Ovary (tissue), 9 donors: ENCODE measurements around the gene LIN37. TPM values are rescaled to one million over a fixed set of nuclear protein-coding genes. Genes with fewer than 3 reads are reported as not detected.
"Not testable (repeated sequence)": the region's sequence is repeated elsewhere in the genome, so short reads cannot be mapped to it uniquely, and the experiment has no call there.

Experiments used
- DNase-seq, 5 donors: peaks; one replicate each; pipeline ENCODE4 v3.0.0-alpha.2; 2019 to 2020
- H3K27ac ChIP-seq, 2 donors: fragments of 200-600 bp; one replicate each; pipeline versions ENCODE4 v1.5.1 to v1.8.0; 2019 to 2022
- H3K27me3 ChIP-seq: fragments of 200-600 bp; one replicate; pipeline ENCODE4 v1.8.0; 2022
- H3K36me3 ChIP-seq: fragments of 200-600 bp; sonication (generic); one replicate; pipeline ENCODE4 v1.5.1; 2019
- H3K4me1 ChIP-seq: one replicate; pipeline ENCODE4 v1.8.1; 2013; ENCODE audit warnings: mild to moderate bottlenecking, moderate library complexity; ENCODE audit not compliant: insufficient read depth
- H3K4me3 ChIP-seq: fragments of 200-600 bp; sonication (generic); one replicate; pipeline ENCODE4 v1.5.1; 2017
- H3K9me3 ChIP-seq, 2 donors: fragments of 200-600 bp in 1 of 2; sonication (generic) in 1 of 2; one replicate each; pipeline versions ENCODE4 v1.5.1 to v1.8.1; 2013 to 2019; ENCODE audit warnings: mild to moderate bottlenecking in 1 of 2, moderate library complexity in 1 of 2
- CTCF ChIP-seq, 3 donors: fragments of 450-650 bp in 2 of 3; fragments of 200-600 bp in 1 of 3; IDR thresholded peaks; one replicate each; pipeline versions ENCODE4 v1.5.1 to v1.8.0; 2016 to 2022; ENCODE audit warnings: antibody characterized with exemption in 3 of 3, mild to moderate bottlenecking in 1 of 3
- EP300 ChIP-seq: sonication (generic); formaldehyde crosslinking; IDR thresholded peaks from one replicate; pipeline ENCODE4 v1.6.1; 2017; ENCODE audit warnings: antibody characterized with exemption
- POLR2A ChIP-seq: fragments of 450-650 bp; IDR thresholded peaks from one replicate; pipeline ENCODE4 v1.6.1; 2017; ENCODE audit warnings: antibody characterized with exemption, mild to moderate bottlenecking, moderate library complexity
- WGBS, 3 donors: extraction: QIAGEN DNeasy Blood & Tissue Kit in 1 of 3; methylation state at CpG; one replicate each; pipeline versions ENCODE4 v1.1.5 to v1.1.7; 2013 to 2017; 5-methylcytosine and 5-hydroxymethylcytosine counted together
- intact Hi-C, 4 donors: fragments of 100-400 bp; cut with DNase I; formaldehyde crosslinking; loops; one replicate each; pipeline versions ENCODE4 v1.11.0 to v1.15.1; 2022 to 2023
- polyA plus RNA-seq, 2 donors: library from polyadenylated mRNA; stranded (reverse); fragments of 200-250 nt in 1 of 2; fragments of 350-450 nt in 1 of 2; fragmentation: Illumina TruSeq in 1 of 2; extraction: RNeasy Lipid Tissue Mini Kit (QIAGEN cat#74804) in 1 of 2; gene quantifications; one replicate each; pipeline ENCODE4 v1.2.3, GENCODE V29; 2013 to 2014
- total RNA-seq, 7 donors: library from RNA; depleted of rRNA in 2 of 7; stranded (reverse); fragments of >200 nt in 2 of 7; fragmentation: NEBNext Ultra II Directional in 3 of 7; extraction: Animal tissue kit (Norgen Biotek cat#: 25700) in 3 of 7; gene quantifications; one replicate each; pipeline versions ENCODE4 v1.1.0 to v1.2.4, GENCODE V29; 2016 to 2023
- donor health status: DM: no; HTN: no; CAD: no; lungs with moderate emphysema.
- donor health status: DM: no; HTN: no; CAD: no.
- donor health status: Bipolar disorder and iron deficiency.
- donor health status: DM: yes; HTN: yes; CAD: no.
- donor health status: DM: no; HTN: no; CAD: no.
- donor health status: DM: yes; HTN: yes; CAD: no.

LIN37 gene
- total and polyA plus RNA-seq, 9 donors, result 9.8 to 25.6 (median 19.1) TPM

- no peak overlapping the region for H3K4me3 ChIP-seq
- H3K27me3 ChIP-seq, result no peaks in the 10 kb centered on the region
- WGBS, 3 donors, result 73 to 83% (median 77%) methylated on average over 7 of the region's 7 CpGs
- no peak for DNase-seq
- H3K9me3 ChIP-seq, result no peaks in the 10 kb centered on the region
- no peaks in the 10 kb centered on the region for H3K4me1 ChIP-seq
- TF ChIP-seq POLR2A (no peak), CTCF (IDR thresholded peaks at IDR 0.05) (no peak), EP300 (no peak)
- intact Hi-C loops, result no loop called here
- no peaks in the 10 kb centered on the region for H3K36me3 ChIP-seq
- H3K27ac ChIP-seq, result no peak overlapping the region
Observed at GRCh38 chr19:35793381-35794165, 45.2 kb downstream of the LIN37 start.

DNA sequence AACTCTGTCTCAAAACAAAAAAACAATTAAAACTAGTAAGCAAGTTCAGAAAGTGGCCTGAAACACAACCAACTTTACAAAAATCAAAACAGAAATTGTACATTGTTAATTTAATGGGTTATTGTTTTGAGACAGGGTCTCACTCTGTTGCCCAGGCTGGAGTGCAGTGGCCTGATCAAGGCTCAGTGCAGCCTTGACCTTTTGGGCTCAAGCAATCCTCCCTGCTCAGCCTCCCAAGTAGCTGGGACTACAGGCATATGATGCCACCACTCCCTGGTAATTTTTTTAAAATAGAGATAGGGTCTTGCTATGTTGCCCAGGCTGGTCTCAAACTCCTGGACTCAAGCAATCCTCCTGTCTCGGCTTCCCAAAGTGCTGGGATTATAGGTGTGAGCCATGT, 47.2 kb downstream of the LIN37 start:
- H3K4me1 ChIP-seq, H3K9me3 ChIP-seq, H3K36me3 ChIP-seq, H3K27ac ChIP-seq, intact Hi-C loops, H3K4me3 ChIP-seq, H3K27me3 ChIP-seq, DNase-seq: not testable (repeated sequence)
- WGBS, 3 donors, result 80 to 92% (median 88%) methylated on average over 1 of the region's 1 CpG

DNA sequence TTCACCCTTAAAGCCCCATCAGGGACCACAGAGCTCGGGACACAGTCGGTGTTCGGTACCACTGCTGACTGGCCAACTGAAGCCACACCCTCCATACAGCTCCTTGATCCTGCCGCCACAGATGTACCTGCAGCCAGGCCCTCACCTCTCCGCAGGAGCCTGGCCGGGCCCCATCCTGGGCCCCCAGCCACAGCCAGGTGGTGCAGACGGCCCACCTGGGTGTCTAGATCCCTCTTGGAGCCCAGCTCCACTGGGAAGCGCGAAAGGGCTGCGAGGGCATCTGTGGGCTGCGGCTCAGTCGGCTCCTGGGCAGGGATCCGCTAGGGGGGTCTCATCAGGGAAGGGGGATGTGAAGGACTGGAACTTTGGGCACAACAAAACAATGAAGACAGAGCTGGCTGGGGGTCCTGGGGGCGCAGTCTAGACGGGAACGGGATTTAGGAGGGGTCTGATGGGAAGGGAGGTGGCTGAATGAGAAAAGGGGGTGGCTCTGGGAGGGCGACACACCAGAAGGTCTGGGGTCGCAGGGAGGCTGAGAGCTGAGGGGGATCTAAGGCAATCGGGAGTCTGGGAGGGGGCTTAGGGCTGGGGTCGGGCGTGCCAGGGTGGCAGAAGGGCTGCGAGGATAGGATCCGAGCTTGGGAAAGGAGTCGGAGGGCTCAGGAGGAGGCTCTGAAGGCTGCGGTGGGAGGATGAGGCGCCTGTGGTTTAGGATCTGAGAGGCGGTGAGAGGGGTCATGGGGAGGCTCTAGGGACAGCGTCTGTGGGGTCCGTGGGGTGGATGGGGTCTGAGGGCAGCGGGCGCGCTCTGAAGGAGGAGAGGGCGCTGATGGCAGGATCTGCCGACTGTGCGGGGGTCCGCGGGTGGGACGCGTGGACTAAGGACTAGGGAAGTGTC, 48.5 kb downstream of the LIN37 start:
- no peaks in the 10 kb centered on the region for H3K4me1 ChIP-seq
- H3K36me3 ChIP-seq, result no peaks in the 10 kb centered on the region
- DNase-seq, result no peak
- no peak overlapping the region for H3K4me3 ChIP-seq
- no peaks in the 10 kb centered on the region for H3K9me3 ChIP-seq
- WGBS, 3 donors, result 9 to 16% (median 14%) methylated on average over 39 of the region's 39 CpGs
- H3K27me3 ChIP-seq, result no peaks in the 10 kb centered on the region
- H3K27ac ChIP-seq, result no peak overlapping the region
- TF ChIP-seq POLR2A, result no peak
- TF ChIP-seq EP300, result no peak
- TF ChIP-seq CTCF (IDR thresholded peaks at IDR 0.05), result no peak
- intact Hi-C loops, result no loop called here

DNA sequence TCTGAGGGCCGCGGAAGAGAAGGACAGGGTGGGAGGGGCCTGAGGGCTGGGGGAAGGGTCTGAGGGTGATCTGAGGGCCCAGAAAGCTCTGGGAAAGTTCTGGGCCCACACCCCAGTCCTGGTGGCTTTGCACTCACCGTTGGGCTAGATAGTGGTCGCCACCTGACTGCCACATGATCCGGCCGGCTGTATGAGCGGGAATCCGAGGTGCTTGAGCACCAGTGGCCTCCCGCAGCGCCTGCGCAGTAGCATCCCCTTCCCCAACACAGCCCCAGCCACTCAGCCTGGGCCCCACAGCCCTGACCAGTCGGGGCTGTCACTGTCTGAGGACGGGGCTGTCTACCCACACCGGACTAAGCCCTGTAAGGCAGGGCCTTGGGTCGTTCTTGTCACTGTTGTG, 49.3 kb downstream of the LIN37 start:
- TF ChIP-seq POLR2A, result no peak
- TF ChIP-seq EP300, result no peak
- H3K27me3 ChIP-seq, result no peaks in the 10 kb centered on the region
- no peaks in the 10 kb centered on the region for H3K4me1 ChIP-seq
- H3K36me3 ChIP-seq, result no peaks in the 10 kb centered on the region
- intact Hi-C loops, result no loop called here
- WGBS, 3 donors, result 4 to 9% (median 6%) methylated on average over 15 of the region's 15 CpGs
- no peak for DNase-seq
- peaks cover 0 to 4% of the 10 kb centered on the region in 2 donors for H3K9me3 ChIP-seq
- no peak overlapping the region for H3K4me3 ChIP-seq
- no peak overlapping the region for H3K27ac ChIP-seq

DNA sequence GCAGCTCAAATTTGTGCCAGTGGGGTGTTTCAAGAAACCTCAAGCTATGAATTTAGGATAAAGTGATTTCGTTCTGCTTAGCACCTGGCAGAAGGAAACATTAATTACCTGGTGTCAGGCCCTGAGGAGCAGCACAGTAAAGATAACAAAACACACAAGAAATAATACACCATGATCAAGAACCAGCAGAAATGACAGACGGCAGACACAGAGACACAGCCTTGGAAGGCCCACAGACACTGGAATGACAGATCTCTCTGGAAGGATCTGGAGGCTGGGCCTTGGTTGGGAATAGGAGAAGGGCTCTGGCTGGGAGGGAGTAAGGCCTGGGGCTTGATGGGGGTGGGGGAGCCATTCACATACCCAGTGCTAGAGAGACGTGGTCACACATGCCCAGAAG, 53.5 kb downstream of the LIN37 start:
- intact Hi-C loops, result no loop called here
- peaks cover 0 to 4% of the 10 kb centered on the region in 2 donors for H3K9me3 ChIP-seq
- no peaks in the 10 kb centered on the region for H3K36me3 ChIP-seq
- TF ChIP-seq POLR2A, result no peak
- no peak for TF ChIP-seq CTCF (IDR thresholded peaks at IDR 0.05)
- no peak for TF ChIP-seq EP300
- 49 to 62% (median 52%) methylated on average over 3 of the region's 3 CpGs for WGBS, 3 donors
- H3K4me3 ChIP-seq, result no peak overlapping the region
- no peaks in the 10 kb centered on the region for H3K4me1 ChIP-seq
- H3K27ac ChIP-seq, result no peak overlapping the region
- H3K27me3 ChIP-seq, result no peaks in the 10 kb centered on the region
- DNase-seq, result no peak

Other genes starting within 250 kb of the LIN37 start
- 100 to 1,000 TPM in 3 of 7 donors, 10 to 100 TPM in 4; 82.1 to 177 (median 98.4) TPM for gene DMKN, start 234.9 kb upstream of the LIN37 start, total RNA-seq
- gene DMKN, start 234.9 kb upstream of the LIN37 start, polyA plus RNA-seq, result 10 to 100 TPM; 58.3 to 59.0 TPM
- gene SBSN, start 220.3 kb upstream of the LIN37 start, total RNA-seq, result not detected
- gene SBSN, start 220.3 kb upstream of the LIN37 start, polyA plus RNA-seq, result not detected
- not detected for gene GAPDHS, start 215.1 kb upstream of the LIN37 start, total RNA-seq
- not detected for gene GAPDHS, start 215.1 kb upstream of the LIN37 start, polyA plus RNA-seq
- gene TMEM147, start 202.9 kb upstream of the LIN37 start, total RNA-seq, result 10 to 100 TPM; 61.4 to 87.7 (median 66.8) TPM
- 100 to 1,000 TPM in 1 of 2 donors, 10 to 100 TPM in 1; 80.9 to 105 TPM for gene TMEM147, start 202.9 kb upstream of the LIN37 start, polyA plus RNA-seq
- gene ATP4A, start 184.9 kb upstream of the LIN37 start, total RNA-seq, result not detected
- under 1 TPM in 1 of 2 donors, not detected in 1; 0.02 TPM for gene ATP4A, start 184.9 kb upstream of the LIN37 start, polyA plus RNA-seq
- gene PMIS2, start 162.4 kb upstream of the LIN37 start, total RNA-seq, result not detected
- gene PMIS2, start 162.4 kb upstream of the LIN37 start, polyA plus RNA-seq, result not detected
- 10 to 100 TPM; 10.6 to 24.5 (median 19.5) TPM for gene HAUS5, start 135.8 kb upstream of the LIN37 start, total RNA-seq
- 10 to 100 TPM in 1 of 2 donors, 1 to 10 TPM in 1; 8.8 to 14.8 TPM for gene HAUS5, start 135.8 kb upstream of the LIN37 start, polyA plus RNA-seq
- 10 to 100 TPM; 43.0 to 90.4 (median 78.1) TPM for gene RBM42, start 119.5 kb upstream of the LIN37 start, total RNA-seq
- 10 to 100 TPM in 1 of 2 donors, 1 to 10 TPM in 1; 6.1 to 68.0 TPM for gene RBM42, start 119.5 kb upstream of the LIN37 start, polyA plus RNA-seq
- 1 to 10 TPM in 5 of 7 donors, under 1 TPM in 2; 0.79 to 2.5 (median 1.4) TPM for gene ETV2, start 106.8 kb upstream of the LIN37 start, total RNA-seq
- 1 to 10 TPM in 1 of 2 donors, not detected in 1; 1.9 TPM for gene ETV2, start 106.8 kb upstream of the LIN37 start, polyA plus RNA-seq
- 100 to 1,000 TPM; 181 to 320 (median 243) TPM for gene COX6B1, start 100.3 kb upstream of the LIN37 start, total RNA-seq
- 100 to 1,000 TPM; 466 to 601 TPM for gene COX6B1, start 100.3 kb upstream of the LIN37 start, polyA plus RNA-seq
- not detected for gene UPK1A, start 82.1 kb upstream of the LIN37 start, total RNA-seq
- gene UPK1A, start 82.1 kb upstream of the LIN37 start, polyA plus RNA-seq, result under 1 TPM; 0.06 to 0.20 TPM
- gene ZBTB32, start 44.0 kb upstream of the LIN37 start, total RNA-seq, result under 1 TPM in 1 of 7 donors, not detected in 6; 0.41 TPM
- gene ZBTB32, start 44.0 kb upstream of the LIN37 start, polyA plus RNA-seq, result not detected
- 10 to 100 TPM; 13.0 to 53.7 (median 38.4) TPM for gene KMT2B, start 30.6 kb upstream of the LIN37 start, total RNA-seq
- gene KMT2B, start 30.6 kb upstream of the LIN37 start, polyA plus RNA-seq, result 10 to 100 TPM in 1 of 2 donors, 1 to 10 TPM in 1; 8.8 to 27.2 TPM
- 10 to 100 TPM in 3 of 7 donors, 1 to 10 TPM in 4; 3.6 to 12.8 (median 7.6) TPM for gene IGFLR1, start 6.1 kb upstream of the LIN37 start, total RNA-seq
- 1 to 10 TPM in 1 of 2 donors, under 1 TPM in 1; 0.93 to 9.0 TPM for gene IGFLR1, start 6.1 kb upstream of the LIN37 start, polyA plus RNA-seq
- gene U2AF1L4, start 3.2 kb upstream of the LIN37 start, total RNA-seq, result 10 to 100 TPM; 16.7 to 37.5 (median 25.6) TPM
- gene U2AF1L4, start 3.2 kb upstream of the LIN37 start, polyA plus RNA-seq, result 10 to 100 TPM; 16.7 to 37.7 TPM
- gene PSENEN, start 2.9 kb upstream of the LIN37 start, total RNA-seq, result 10 to 100 TPM; 23.4 to 90.4 (median 44.9) TPM
- gene PSENEN, start 2.9 kb upstream of the LIN37 start, polyA plus RNA-seq, result 10 to 100 TPM; 34.0 to 44.6 TPM
- gene HSPB6, start 8.5 kb downstream of the LIN37 start, total RNA-seq, result 100 to 1,000 TPM in 6 of 7 donors, 10 to 100 TPM in 1; 44.9 to 276 (median 232) TPM
- 100 to 1,000 TPM; 101 to 434 TPM for gene HSPB6, start 8.5 kb downstream of the LIN37 start, polyA plus RNA-seq
- 10 to 100 TPM in 5 of 7 donors, 1 to 10 TPM in 2; 3.3 to 59.0 (median 32.0) TPM for gene PROSER3, start 9.6 kb downstream of the LIN37 start, total RNA-seq
- gene PROSER3, start 9.6 kb downstream of the LIN37 start, polyA plus RNA-seq, result 10 to 100 TPM; 12.6 to 12.9 TPM
- 10 to 100 TPM; 14.7 to 52.7 (median 46.1) TPM for gene ARHGAP33, start 27.0 kb downstream of the LIN37 start, total RNA-seq
- gene ARHGAP33, start 27.0 kb downstream of the LIN37 start, polyA plus RNA-seq, result 10 to 100 TPM in 1 of 2 donors, under 1 TPM in 1; 0.95 to 18.5 TPM
- gene PRODH2, start 64.3 kb downstream of the LIN37 start, total RNA-seq, result under 1 TPM in 1 of 7 donors, not detected in 6; 0.41 TPM
- gene PRODH2, start 64.3 kb downstream of the LIN37 start, polyA plus RNA-seq, result not detected
- gene NPHS1, start 103.9 kb downstream of the LIN37 start, total RNA-seq, result 1 to 10 TPM in 1 of 7 donors, under 1 TPM in 1, not detected in 5; 0.12 to 1.0 TPM
- gene NPHS1, start 103.9 kb downstream of the LIN37 start, polyA plus RNA-seq, result under 1 TPM in 1 of 2 donors, not detected in 1; 0.01 TPM
- gene KIRREL2, start 108.3 kb downstream of the LIN37 start, total RNA-seq, result under 1 TPM in 2 of 7 donors, not detected in 5; 0.12 to 0.15 TPM
- gene KIRREL2, start 108.3 kb downstream of the LIN37 start, polyA plus RNA-seq, result under 1 TPM; 0.02 to 0.05 TPM
- 10 to 100 TPM in 1 of 7 donors, 1 to 10 TPM in 3, under 1 TPM in 3; 0.55 to 10.1 (median 1.5) TPM for gene APLP1, start 120.0 kb downstream of the LIN37 start, total RNA-seq
- 1 to 10 TPM; 1.6 to 3.0 TPM for gene APLP1, start 120.0 kb downstream of the LIN37 start, polyA plus RNA-seq
- 10 to 100 TPM; 10.4 to 23.7 (median 14.6) TPM for gene NFKBID, start 152.0 kb downstream of the LIN37 start, total RNA-seq
- gene NFKBID, start 152.0 kb downstream of the LIN37 start, polyA plus RNA-seq, result 1 to 10 TPM; 4.8 to 5.0 TPM
- 1 to 10 TPM in 6 of 7 donors, under 1 TPM in 1; 0.92 to 6.3 (median 5.5) TPM for gene HCST, start 154.0 kb downstream of the LIN37 start, total RNA-seq
- gene HCST, start 154.0 kb downstream of the LIN37 start, polyA plus RNA-seq, result 1 to 10 TPM; 8.5 to 9.2 TPM
- 10 to 100 TPM in 6 of 7 donors, 1 to 10 TPM in 1; 9.2 to 41.5 (median 31.4) TPM for gene TYROBP, start 159.7 kb downstream of the LIN37 start, total RNA-seq
- gene TYROBP, start 159.7 kb downstream of the LIN37 start, polyA plus RNA-seq, result 100 to 1,000 TPM in 1 of 2 donors, 10 to 100 TPM in 1; 55.1 to 135 TPM
- 10 to 100 TPM; 10.6 to 31.2 (median 21.9) TPM for gene LRFN3, start 187.8 kb downstream of the LIN37 start, total RNA-seq
- 10 to 100 TPM in 1 of 2 donors, 1 to 10 TPM in 1; 6.4 to 13.4 TPM for gene LRFN3, start 187.8 kb downstream of the LIN37 start, polyA plus RNA-seq
- 10 to 100 TPM; 17.0 to 78.6 (median 20.2) TPM for gene SDHAF1, start 246.6 kb downstream of the LIN37 start, total RNA-seq
- gene SDHAF1, start 246.6 kb downstream of the LIN37 start, polyA plus RNA-seq, result 10 to 100 TPM; 11.2 to 21.6 TPM